Fibroblast of lung (primary cell): ENCODE data around the gene VCPKMT. TPM values are rescaled to one million over a fixed set of nuclear protein-coding genes. Genes with fewer than 3 reads are reported as not detected.

Experiments used
- DNase-seq, 2 donors: peaks; one replicate each; pipeline versions ENCODE4 v3.0.0 to v3.0.0-alpha.2; 2010; ENCODE audit warnings: low read depth in 2 of 2
- H2AFZ ChIP-seq: 2 replicates; pipeline ENCODE4 v1.5.1; 2012; ENCODE audit warnings: low read length, control low read depth, inconsistent platforms
- H3K27ac ChIP-seq: 2 replicates; pipeline ENCODE4 v1.5.1; 2011; ENCODE audit warnings: low read length, control low read depth; ENCODE audit not compliant: insufficient read depth
- H3K27me3 ChIP-seq: 2 replicates; pipeline ENCODE4 v1.5.1; 2011; ENCODE audit warnings: mild to moderate bottlenecking, low read length; ENCODE audit not compliant: control insufficient read depth, insufficient read depth
- H3K36me3 ChIP-seq: 2 replicates; pipeline ENCODE4 v1.5.1; 2011; ENCODE audit warnings: low read length; ENCODE audit not compliant: control insufficient read depth, insufficient read depth
- H3K4me1 ChIP-seq: 2 replicates; pipeline ENCODE4 v1.5.1; 2011; ENCODE audit warnings: low read length; ENCODE audit not compliant: control insufficient read depth, insufficient read depth; ENCODE audit errors: extremely low read depth
- H3K4me2 ChIP-seq: 2 replicates; pipeline ENCODE4 v1.5.1; 2011; ENCODE audit warnings: low read length, control low read depth; ENCODE audit not compliant: insufficient read depth; ENCODE audit errors: extremely low read depth
- H3K4me3 ChIP-seq, 4 experiments: fragments of 200-600 bp in 1 of 4; sonication (generic) in 1 of 4; replicated peaks in 1 of 4; 2 replicates each; pipeline ENCODE4 v1.5.1; 2011 to 2016; ENCODE audit warnings: low read length in 4 of 4, low read depth in 3 of 4, mild to moderate bottlenecking in 3 of 4, control low read depth in 2 of 4, inconsistent platforms in 1 of 4, mixed read lengths in 1 of 4; ENCODE audit not compliant: insufficient read depth in 1 of 4; ENCODE audit errors: control extremely low read depth in 1 of 4
- H3K79me2 ChIP-seq: 2 replicates; pipeline ENCODE4 v1.5.1; 2012; ENCODE audit warnings: mild to moderate bottlenecking, low read length, inconsistent platforms; ENCODE audit not compliant: control insufficient read depth, insufficient read depth
- H3K9ac ChIP-seq: 2 replicates; pipeline ENCODE4 v1.5.1; 2011; ENCODE audit warnings: mild to moderate bottlenecking, low read length, control low read depth; ENCODE audit not compliant: insufficient read depth
- H3K9me3 ChIP-seq: 2 replicates; pipeline ENCODE4 v1.5.1; 2012; ENCODE audit warnings: low read depth, low read length; ENCODE audit not compliant: control insufficient read depth, insufficient read depth
- H4K20me1 ChIP-seq: 2 replicates; pipeline ENCODE4 v1.5.1; 2011; ENCODE audit warnings: low read length; ENCODE audit not compliant: control insufficient read depth, insufficient read depth; ENCODE audit errors: extremely low read depth
- CTCF ChIP-seq, 2 donors: IDR thresholded peaks in 1 of 2; conservative IDR thresholded peaks in 1 of 2; 1 replicate in 1 of 2; 2 replicates in 1 of 2; pipeline ENCODE4 v1.5.1; 2011 to 2012; ENCODE audit warnings: low read length in 2 of 2, control low read depth in 1 of 2, inconsistent platforms in 1 of 2, low read depth in 1 of 2, mild to moderate bottlenecking in 1 of 2
- EZH2 ChIP-seq: IDR thresholded peaks from 2 replicates; pipeline ENCODE4 v1.5.1; 2012; ENCODE audit warnings: low read length, control low read depth, mild to moderate bottlenecking; ENCODE audit errors: missing control alignments
- polyA plus RNA-seq, 2 donors: library from polyadenylated mRNA; depleted of rRNA in 1 of 2; stranded (reverse) in 1 of 2; unstranded in 1 of 2; fragments of >200 nt; gene quantifications; 2 replicates each; pipeline ENCODE4 v1.2.1, GENCODE V29; 2011 to 2012; ENCODE audit warnings: missing spikeins in 1 of 2
- total RNA-seq: library from RNA; depleted of rRNA; stranded (reverse); fragments of >200 nt; gene quantifications from 2 replicates; pipeline ENCODE4 v1.2.1, GENCODE V29; 2014

The VCPKMT gene
- total and polyA plus RNA-seq, 2 donors (not counting 1 experiment from before 2014, with no cell fraction given): 3.6 to 5.3 TPM

- Histone ChIP-seq H3K4me3 (no peak overlapping the region), H3K4me2 (no peak overlapping the region), H3K9ac (no peak overlapping the region), H3K27ac (no peak overlapping the region), H2AFZ (no peak overlapping the region), H3K27me3 (no peaks in the 10 kb centered on the region), H4K20me1 (no peaks in the 10 kb centered on the region), H3K9me3 (no peaks in the 10 kb centered on the region), H3K79me2 (no peaks in the 10 kb centered on the region), H3K36me3 (no peaks in the 10 kb centered on the region), H3K4me1 (no peaks in the 10 kb centered on the region)
- TF ChIP-seq CTCF (conservative IDR thresholded peaks at IDR 0.05 in 1 of 2, IDR thresholded peaks at IDR 0.05 in 1 of 2; ENCODE audit: low read depth in 1 of 2, low read length in 2 of 2): no peak
- TF ChIP-seq EZH2: no peak
- peak in 1 of 2 donors; percentile 32 for DNase-seq
Measured at GRCh38 chr14:50139192-50139591, 22.8 kb upstream of the VCPKMT start.

DNA sequence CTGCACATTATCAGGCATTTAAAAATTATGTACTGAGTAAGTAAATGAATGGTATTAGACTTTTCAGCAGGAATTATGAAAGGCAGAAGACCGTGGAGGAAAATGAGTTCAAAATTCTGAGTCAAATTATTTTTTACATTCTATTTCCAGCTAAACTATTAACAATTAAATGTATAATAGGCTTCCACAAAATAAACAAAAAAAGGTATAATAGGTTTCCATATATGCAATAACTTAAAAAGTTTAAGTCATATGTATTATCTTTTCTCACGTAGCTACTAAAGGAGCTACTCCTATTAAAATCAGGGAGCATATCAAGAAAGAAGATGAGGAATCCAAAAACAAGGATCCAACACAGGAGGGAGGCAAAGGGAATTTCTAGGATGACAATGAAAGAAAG, 11.4 kb upstream of the VCPKMT start:
- H3K4me3 ChIP-seq: no peak overlapping the region
- H3K79me2 ChIP-seq: no peaks in the 10 kb centered on the region
- no peaks in the 10 kb centered on the region for H3K4me1 ChIP-seq
- H3K9ac ChIP-seq: no peak overlapping the region
- H3K4me2 ChIP-seq: no peak overlapping the region
- H4K20me1 ChIP-seq: no peaks in the 10 kb centered on the region
- H3K27ac ChIP-seq: no peak overlapping the region
- DNase-seq: no peak
- no peaks in the 10 kb centered on the region for H3K9me3 ChIP-seq
- TF ChIP-seq CTCF (conservative IDR thresholded peaks at IDR 0.05 in 1 of 2, IDR thresholded peaks at IDR 0.05 in 1 of 2; ENCODE audit: low read depth in 1 of 2, low read length in 2 of 2) (no peak), EZH2 (no peak)
- no peak overlapping the region for H2AFZ ChIP-seq
- H3K27me3 ChIP-seq: no peaks in the 10 kb centered on the region
- H3K36me3 ChIP-seq: peaks cover 2% of the 10 kb centered on the region

DNA sequence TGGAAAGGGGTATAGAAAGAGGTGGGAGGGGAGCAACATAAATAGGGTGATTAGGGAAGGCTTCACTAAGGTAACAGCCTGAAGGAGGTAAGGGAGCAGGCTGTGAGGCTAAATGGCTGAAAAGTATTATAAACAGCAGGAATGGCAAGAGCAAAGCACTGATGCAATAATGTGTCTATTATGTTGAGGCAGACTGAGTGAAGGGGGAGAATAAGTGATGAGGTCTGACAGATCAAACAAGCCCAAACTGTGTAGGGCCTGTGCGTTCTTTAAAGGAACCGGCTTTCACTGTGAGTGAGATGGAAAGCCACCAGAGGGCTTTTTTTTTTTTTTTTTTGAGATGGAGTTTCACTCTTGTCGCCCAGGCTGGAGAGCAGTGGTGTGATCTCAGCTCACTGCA, 6.7 kb upstream of the VCPKMT start:
- Histone ChIP-seq H3K4me1 (no peaks in the 10 kb centered on the region), H3K9me3 (no peaks in the 10 kb centered on the region), H2AFZ (no peak overlapping the region), H3K27me3 (no peaks in the 10 kb centered on the region), H3K36me3 (no peaks in the 10 kb centered on the region), H3K9ac (no peak overlapping the region), H3K27ac (no peak overlapping the region), H3K79me2 (no peaks in the 10 kb centered on the region), H4K20me1 (no peaks in the 10 kb centered on the region), H3K4me3 (no peak overlapping the region), H3K4me2 (no peak overlapping the region)
- DNase-seq: no peak
- TF ChIP-seq EZH2: no peak
- TF ChIP-seq CTCF (conservative IDR thresholded peaks at IDR 0.05 in 1 of 2, IDR thresholded peaks at IDR 0.05 in 1 of 2; ENCODE audit: low read depth in 1 of 2, low read length in 2 of 2): no peak
